Fibroblast of skin of right biceps (primary cell): ENCODE data around the gene OR4C45.
"Not testable (repeated sequence)": the region's sequence is repeated elsewhere in the genome, so short reads cannot be mapped to it uniquely, and the experiment has no call there.

Source experiments
- DNase-seq: peaks from one replicate; pipeline ENCODE4 v3.0.0-alpha.2; 2013

OR4C45 gene

GRCh38 chr11:50032574-50032973 is at the start of gene OR4C45:
Gene OR4C45, plus strand, starts transcription at chr11:50032874.
- no peak for DNase-seq

GRCh38 chr11:49995565-49995964 is 37.1 kb upstream of the OR4C45 start:
- peak; percentile 28 for DNase-seq

GRCh38 chr11:50030193-50030592 is 2.5 kb upstream of the OR4C45 start:
- no peak for DNase-seq

GRCh38 chr11:50036239-50036638 is 3.6 kb downstream of the OR4C45 start:
- DNase-seq = not testable (repeated sequence)

- DNase-seq = no peak
Measured at GRCh38 chr11:50037251-50037650, 4.6 kb downstream of the OR4C45 start.

GRCh38 chr11:50044647-50045046 is 12.0 kb downstream of the OR4C45 start:
- no peak for DNase-seq

GRCh38 chr11:50063056-50063455 is 30.4 kb downstream of the OR4C45 start:
- DNase-seq = not testable (repeated sequence)

- DNase-seq = no peak
Measured at GRCh38 chr11:50070389-50070788, 37.7 kb downstream of the OR4C45 start.

- DNase-seq = no peak
Measured at GRCh38 chr11:50071584-50072225, 39.0 kb downstream of the OR4C45 start.

- no peak for DNase-seq
Measured at GRCh38 chr11:50072226-50073112, 39.8 kb downstream of the OR4C45 start.

GRCh38 chr11:50073113-50074105 is 40.7 kb downstream of the OR4C45 start:
- DNase-seq = no peak

- no peak for DNase-seq
Measured at GRCh38 chr11:50074161-50074560, 41.5 kb downstream of the OR4C45 start.

- DNase-seq = no peak
Measured at GRCh38 chr11:50075856-50076255, 43.2 kb downstream of the OR4C45 start.

GRCh38 chr11:50077526-50077925 is 44.9 kb downstream of the OR4C45 start:
- DNase-seq = no peak

- DNase-seq = no peak
Measured at GRCh38 chr11:50078001-50078400, 45.3 kb downstream of the OR4C45 start.

GRCh38 chr11:50078946-50079345 is 46.3 kb downstream of the OR4C45 start:
- not testable (repeated sequence) for DNase-seq

- no peak for DNase-seq
Measured at GRCh38 chr11:50080256-50080655, 47.6 kb downstream of the OR4C45 start.
